Peyer's patch (tissue), 4 donors: Measurements from ENCODE around the gene RTN4RL1. TPM values are rescaled to one million over a fixed set of nuclear protein-coding genes. Genes with fewer than 3 reads are reported as not detected.

ENCODE experiments used
- DNase-seq, 3 donors: peaks; one replicate each; pipeline ENCODE4 v3.0.0-alpha.2; 2017 to 2019
- H3K27ac ChIP-seq, 4 donors: fragments of 200-600 bp; sonication (generic); one replicate each; pipeline ENCODE4 v1.5.1; 2016 to 2019
- H3K27me3 ChIP-seq, 2 donors: fragments of 200-600 bp; sonication (generic); one replicate each; pipeline ENCODE4 v1.5.1; 2019
- H3K36me3 ChIP-seq, 3 donors: fragments of 200-600 bp; sonication (generic); one replicate each; pipeline ENCODE4 v1.5.1; 2016 to 2019
- H3K4me1 ChIP-seq, 4 donors: fragments of 200-600 bp; sonication (generic); one replicate each; pipeline ENCODE4 v1.5.1; 2016 to 2019
- H3K4me3 ChIP-seq, 4 donors: fragments of 200-600 bp; sonication (generic); 1 replicate in 3 of 4; 2 replicates in 1 of 4; pipeline ENCODE4 v1.5.1; 2016 to 2019; ENCODE audit warnings: mild to moderate bottlenecking in 1 of 4
- H3K9me3 ChIP-seq, 4 donors: fragments of 200-600 bp; sonication (generic); one replicate each; pipeline ENCODE4 v1.5.1; 2016 to 2019; ENCODE audit warnings: mild to moderate bottlenecking in 1 of 4
- POLR2A ChIP-seq, 2 donors: fragments of 450-650 bp; IDR thresholded peaks; one replicate each; pipeline ENCODE4 v1.5.1; 2017; ENCODE audit warnings: antibody characterized with exemption in 2 of 2, mild to moderate bottlenecking in 2 of 2, moderate library complexity in 2 of 2
- total RNA-seq, 4 donors: library from RNA; depleted of rRNA; stranded (reverse); fragments of >200 nt; gene quantifications; one replicate each; pipeline ENCODE4 v1.1.0, GENCODE V29; 2016
- TF ChIP-seq, protein P1 (sequence below), 6 experiments: fragments of 450-650 bp in 4 of 6; fragments of 200-600 bp in 2 of 6; sonication (generic) in 1 of 6; IDR thresholded peaks; one replicate each; pipeline ENCODE4 v1.5.1; 2017 to 2019; ENCODE audit warnings: antibody characterized with exemption in 6 of 6, mild to moderate bottlenecking in 3 of 6, moderate library complexity in 1 of 6

RTN4RL1 gene
- total RNA-seq, 4 donors from 2014 or later = not detected

DNA sequence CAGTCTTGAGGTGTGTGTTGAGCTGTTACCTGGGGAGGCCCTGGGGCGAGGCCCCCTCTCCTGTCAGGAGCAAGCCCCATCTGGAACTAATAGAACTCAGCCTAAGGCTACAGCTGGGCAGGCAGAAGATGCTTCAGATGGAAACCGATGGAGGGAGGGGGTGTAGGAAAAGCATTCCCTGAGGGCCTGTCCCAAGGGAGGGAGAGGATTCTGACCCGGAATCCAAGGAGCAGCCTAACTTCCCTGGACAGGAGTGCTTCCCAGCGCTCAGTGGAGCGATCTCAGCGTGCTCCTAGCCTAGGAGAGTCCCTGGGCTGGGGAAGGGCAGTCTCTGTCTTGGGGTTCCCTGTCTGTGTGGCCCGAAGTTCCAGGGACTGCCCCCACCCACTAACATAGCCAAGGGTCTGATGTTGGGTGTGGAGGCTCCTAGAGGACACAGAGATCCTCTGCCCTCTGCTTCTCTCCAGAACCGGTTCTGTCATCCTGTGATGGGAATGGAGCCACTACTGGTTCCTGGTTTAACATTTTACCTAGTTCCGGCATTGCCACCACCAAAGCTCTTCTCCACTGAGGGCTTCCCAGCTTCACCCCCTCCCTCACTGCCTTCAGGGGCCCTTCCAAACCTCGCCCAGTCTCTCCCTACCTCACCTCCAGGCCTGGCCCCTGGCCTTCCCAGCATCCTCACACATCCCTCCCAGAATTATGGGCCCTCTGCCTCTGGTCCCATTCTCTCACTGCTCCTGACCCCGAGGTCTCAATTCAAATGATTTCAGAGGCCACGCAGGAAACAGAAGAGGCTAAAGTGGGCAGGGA is 58.7 kb downstream of the RTN4RL1 start:
- H3K4me1 ChIP-seq = no peaks in the 10 kb centered on the region
- no peaks in the 10 kb centered on the region for H3K27me3 ChIP-seq
- no peak overlapping the region for H3K27ac ChIP-seq
- no peak for DNase-seq
- no peaks in the 10 kb centered on the region for H3K36me3 ChIP-seq
- no peak overlapping the region for H3K4me3 ChIP-seq
- H3K9me3 ChIP-seq = no peaks in the 10 kb centered on the region
- TF ChIP-seq, protein P1, sequence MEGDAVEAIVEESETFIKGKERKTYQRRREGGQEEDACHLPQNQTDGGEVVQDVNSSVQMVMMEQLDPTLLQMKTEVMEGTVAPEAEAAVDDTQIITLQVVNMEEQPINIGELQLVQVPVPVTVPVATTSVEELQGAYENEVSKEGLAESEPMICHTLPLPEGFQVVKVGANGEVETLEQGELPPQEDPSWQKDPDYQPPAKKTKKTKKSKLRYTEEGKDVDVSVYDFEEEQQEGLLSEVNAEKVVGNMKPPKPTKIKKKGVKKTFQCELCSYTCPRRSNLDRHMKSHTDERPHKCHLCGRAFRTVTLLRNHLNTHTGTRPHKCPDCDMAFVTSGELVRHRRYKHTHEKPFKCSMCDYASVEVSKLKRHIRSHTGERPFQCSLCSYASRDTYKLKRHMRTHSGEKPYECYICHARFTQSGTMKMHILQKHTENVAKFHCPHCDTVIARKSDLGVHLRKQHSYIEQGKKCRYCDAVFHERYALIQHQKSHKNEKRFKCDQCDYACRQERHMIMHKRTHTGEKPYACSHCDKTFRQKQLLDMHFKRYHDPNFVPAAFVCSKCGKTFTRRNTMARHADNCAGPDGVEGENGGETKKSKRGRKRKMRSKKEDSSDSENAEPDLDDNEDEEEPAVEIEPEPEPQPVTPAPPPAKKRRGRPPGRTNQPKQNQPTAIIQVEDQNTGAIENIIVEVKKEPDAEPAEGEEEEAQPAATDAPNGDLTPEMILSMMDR (IDR thresholded peaks at IDR 0.05) = no peak
- no peak for TF ChIP-seq POLR2A (IDR thresholded peaks at IDR 0.05)

DNA sequence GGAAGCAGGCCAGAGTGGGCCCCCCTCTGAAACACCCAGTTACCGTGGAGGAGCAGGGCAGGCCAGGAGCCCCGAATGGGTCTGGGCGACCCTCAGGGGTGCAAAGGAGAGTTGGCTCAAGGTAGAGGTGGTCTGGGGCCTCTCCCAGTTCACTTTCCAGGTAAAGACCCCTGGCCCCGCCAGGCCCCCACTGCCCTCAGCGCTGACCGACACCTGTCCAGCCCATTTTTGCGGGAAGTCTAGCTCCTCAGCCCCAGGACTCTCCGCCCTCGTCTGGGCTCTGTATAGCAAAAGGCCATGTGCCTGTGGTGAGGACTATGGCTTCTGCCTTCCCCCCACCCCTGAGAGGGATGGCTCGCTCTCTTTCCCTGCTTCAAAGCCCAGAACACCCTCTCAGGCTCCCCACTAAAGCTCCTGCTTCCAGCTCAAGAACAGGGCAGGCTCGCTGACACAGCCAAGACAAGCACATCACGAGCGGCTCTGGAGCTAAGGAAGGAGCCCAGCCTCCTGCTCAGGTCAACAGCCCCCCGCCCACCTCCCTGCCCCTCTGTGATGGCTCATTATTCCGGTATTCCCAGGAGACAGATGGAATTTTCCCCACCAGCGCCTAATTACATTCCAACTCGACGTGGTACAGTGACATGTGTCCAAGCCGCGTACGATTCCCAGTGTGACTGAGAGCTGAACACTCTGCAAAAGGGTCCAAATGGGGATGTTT is 59.4 kb downstream of the RTN4RL1 start:
- no peak for DNase-seq
- Histone ChIP-seq H3K27ac (no peak overlapping the region), H3K9me3 (no peaks in the 10 kb centered on the region), H3K4me1 (no peaks in the 10 kb centered on the region), H3K27me3 (no peaks in the 10 kb centered on the region), H3K36me3 (no peaks in the 10 kb centered on the region), H3K4me3 (no peak overlapping the region)
- no peak for TF ChIP-seq POLR2A (IDR thresholded peaks at IDR 0.05)
- TF ChIP-seq, protein P1 (IDR thresholded peaks at IDR 0.05) = no peak

GRCh38 chr17:1963250-1963649 is 61.9 kb downstream of the RTN4RL1 start:
- no peak overlapping the region for H3K4me3 ChIP-seq
- DNase-seq = no peak
- H3K9me3 ChIP-seq = no peaks in the 10 kb centered on the region
- H3K27ac ChIP-seq = no peak overlapping the region
- H3K4me1 ChIP-seq = no peaks in the 10 kb centered on the region
- no peaks in the 10 kb centered on the region for H3K27me3 ChIP-seq
- H3K36me3 ChIP-seq = no peaks in the 10 kb centered on the region
- TF ChIP-seq, protein P1 (IDR thresholded peaks at IDR 0.05) = no peak

GRCh38 chr17:1961189-1961588 is 63.9 kb downstream of the RTN4RL1 start:
- TF ChIP-seq, protein P1 (IDR thresholded peaks at IDR 0.05) = no peak
- no peak for TF ChIP-seq POLR2A (IDR thresholded peaks at IDR 0.05)
- no peak for DNase-seq
- no peaks in the 10 kb centered on the region for H3K4me1 ChIP-seq
- H3K27ac ChIP-seq = no peak overlapping the region
- H3K36me3 ChIP-seq = no peaks in the 10 kb centered on the region
- H3K9me3 ChIP-seq = no peaks in the 10 kb centered on the region
- no peak overlapping the region for H3K4me3 ChIP-seq
- H3K27me3 ChIP-seq = no peaks in the 10 kb centered on the region

DNA sequence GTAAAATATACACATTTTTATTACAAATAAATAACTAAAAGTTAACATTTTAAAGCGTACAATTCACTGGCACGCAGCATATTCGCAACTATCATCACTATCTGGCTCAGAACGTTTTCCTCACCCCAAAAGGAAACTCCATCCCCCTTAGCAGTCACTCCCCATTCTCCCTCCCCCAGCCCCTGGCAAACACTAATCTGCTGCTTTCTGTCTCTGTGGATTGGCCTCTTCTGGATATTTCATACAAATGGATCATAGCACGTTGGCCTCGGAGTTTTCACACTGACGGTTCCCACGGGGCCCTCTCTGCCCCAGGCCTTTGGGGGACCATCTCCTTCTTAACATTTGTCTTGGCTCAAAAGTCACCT is 64.6 kb downstream of the RTN4RL1 start:
- Histone ChIP-seq H3K4me3 (no peak overlapping the region), H3K4me1 (no peaks in the 10 kb centered on the region), H3K9me3 (no peaks in the 10 kb centered on the region), H3K27ac (no peak overlapping the region), H3K27me3 (no peaks in the 10 kb centered on the region), H3K36me3 (no peaks in the 10 kb centered on the region)
- TF ChIP-seq POLR2A (IDR thresholded peaks at IDR 0.05) = no peak
- TF ChIP-seq, protein P1 (IDR thresholded peaks at IDR 0.05) = no peak
- no peak for DNase-seq
